Ovary (tissue), 9 donors: ENCODE data around the gene CDKN1B. TPM values are rescaled to one million over a fixed set of nuclear protein-coding genes. Genes with fewer than 3 reads are reported as not detected.

Experiments
- DNase-seq, 5 donors: peaks; one replicate each; pipeline ENCODE4 v3.0.0-alpha.2; 2019 to 2020
- H3K27ac ChIP-seq, 2 donors: fragments of 200-600 bp; one replicate each; pipeline versions ENCODE4 v1.5.1 to v1.8.0; 2019 to 2022
- H3K27me3 ChIP-seq: fragments of 200-600 bp; one replicate; pipeline ENCODE4 v1.8.0; 2022
- H3K36me3 ChIP-seq: fragments of 200-600 bp; sonication (generic); one replicate; pipeline ENCODE4 v1.5.1; 2019
- H3K4me1 ChIP-seq: one replicate; pipeline ENCODE4 v1.8.1; 2013; ENCODE audit warnings: mild to moderate bottlenecking, moderate library complexity; ENCODE audit not compliant: insufficient read depth
- H3K4me3 ChIP-seq: fragments of 200-600 bp; sonication (generic); one replicate; pipeline ENCODE4 v1.5.1; 2017
- H3K9me3 ChIP-seq, 2 donors: fragments of 200-600 bp in 1 of 2; sonication (generic) in 1 of 2; one replicate each; pipeline versions ENCODE4 v1.5.1 to v1.8.1; 2013 to 2019; ENCODE audit warnings: mild to moderate bottlenecking in 1 of 2, moderate library complexity in 1 of 2
- CTCF ChIP-seq, 3 donors: fragments of 450-650 bp in 2 of 3; fragments of 200-600 bp in 1 of 3; IDR thresholded peaks; one replicate each; pipeline versions ENCODE4 v1.5.1 to v1.8.0; 2016 to 2022; ENCODE audit warnings: antibody characterized with exemption in 3 of 3, mild to moderate bottlenecking in 1 of 3
- EP300 ChIP-seq: sonication (generic); formaldehyde crosslinking; IDR thresholded peaks from one replicate; pipeline ENCODE4 v1.6.1; 2017; ENCODE audit warnings: antibody characterized with exemption
- POLR2A ChIP-seq: fragments of 450-650 bp; IDR thresholded peaks from one replicate; pipeline ENCODE4 v1.6.1; 2017; ENCODE audit warnings: antibody characterized with exemption, mild to moderate bottlenecking, moderate library complexity
- WGBS, 3 donors: extraction: QIAGEN DNeasy Blood & Tissue Kit in 1 of 3; methylation state at CpG; one replicate each; pipeline versions ENCODE4 v1.1.5 to v1.1.7; 2013 to 2017; 5-methylcytosine and 5-hydroxymethylcytosine counted together
- intact Hi-C, 4 donors: fragments of 100-400 bp; cut with DNase I; formaldehyde crosslinking; loops; one replicate each; pipeline versions ENCODE4 v1.11.0 to v1.15.1; 2022 to 2023
- polyA plus RNA-seq, 2 donors: library from polyadenylated mRNA; stranded (reverse); fragments of 200-250 nt in 1 of 2; fragments of 350-450 nt in 1 of 2; fragmentation: Illumina TruSeq in 1 of 2; extraction: RNeasy Lipid Tissue Mini Kit (QIAGEN cat#74804) in 1 of 2; gene quantifications; one replicate each; pipeline ENCODE4 v1.2.3, GENCODE V29; 2013 to 2014
- total RNA-seq, 7 donors: library from RNA; depleted of rRNA in 2 of 7; stranded (reverse); fragments of >200 nt in 2 of 7; fragmentation: NEBNext Ultra II Directional in 3 of 7; extraction: Animal tissue kit (Norgen Biotek cat#: 25700) in 3 of 7; gene quantifications; one replicate each; pipeline versions ENCODE4 v1.1.0 to v1.2.4, GENCODE V29; 2016 to 2023
- donor health status: DM: no; HTN: no; CAD: no; lungs with moderate emphysema.
- donor health status: DM: no; HTN: no; CAD: no.
- donor health status: Bipolar disorder and iron deficiency.
- donor health status: DM: yes; HTN: yes; CAD: no.
- donor health status: DM: no; HTN: no; CAD: no.
- donor health status: DM: yes; HTN: yes; CAD: no.

CDKN1B gene
- total and polyA plus RNA-seq, 9 donors: 54.3 to 90.2 (median 75.5) TPM

GRCh38 chr12:12673296-12673695 lies 43.9 kb upstream of the CDKN1B start:
- no peaks in the 10 kb centered on the region for H3K27me3 ChIP-seq
- no peaks in the 10 kb centered on the region for H3K9me3 ChIP-seq
- TF ChIP-seq CTCF (IDR thresholded peaks at IDR 0.05) (no peak), POLR2A (no peak), EP300 (no peak)
- 82 to 89% (median 87%) methylated on average over 3 of the region's 3 CpGs for WGBS, 3 donors
- no peak overlapping the region for H3K4me3 ChIP-seq
- no peak for DNase-seq
- H3K4me1 ChIP-seq: peaks cover 3% of the 10 kb centered on the region
- intact Hi-C loops: no loop called here
- H3K27ac ChIP-seq: no peak overlapping the region
- no peaks in the 10 kb centered on the region for H3K36me3 ChIP-seq

GRCh38 chr12:12676605-12677004 lies 40.6 kb upstream of the CDKN1B start:
- Histone ChIP-seq H3K27ac (no peak overlapping the region), H3K4me3 (no peak overlapping the region), H3K36me3 (no peaks in the 10 kb centered on the region), H3K9me3 (no peaks in the 10 kb centered on the region), H3K27me3 (no peaks in the 10 kb centered on the region), H3K4me1 (peaks cover 3% of the 10 kb centered on the region)
- 22 to 24% (median 24%) methylated on average over 3 of the region's 3 CpGs for WGBS, 3 donors
- DNase-seq: no peak
- intact Hi-C loops: no loop called here
- TF ChIP-seq CTCF (IDR thresholded peaks at IDR 0.05): no peak
- no peak for TF ChIP-seq POLR2A
- no peak for TF ChIP-seq EP300

GRCh38 chr12:12681061-12681765 lies 36.0 kb upstream of the CDKN1B start:
- 68 to 81% (median 69%) methylated on average over 5 of the region's 5 CpGs for WGBS, 3 donors
- no peak overlapping the region for H3K27ac ChIP-seq
- no peak for TF ChIP-seq CTCF (IDR thresholded peaks at IDR 0.05)
- TF ChIP-seq POLR2A: no peak
- no peak for TF ChIP-seq EP300
- H3K36me3 ChIP-seq: no peaks in the 10 kb centered on the region
- H3K9me3 ChIP-seq: no peaks in the 10 kb centered on the region
- H3K4me3 ChIP-seq: no peak overlapping the region
- no peak for DNase-seq
- no peaks in the 10 kb centered on the region for H3K27me3 ChIP-seq
- no peaks in the 10 kb centered on the region for H3K4me1 ChIP-seq
- intact Hi-C loops: no loop called here

- no peaks in the 10 kb centered on the region for H3K9me3 ChIP-seq
- no peaks in the 10 kb centered on the region for H3K4me1 ChIP-seq
- H3K4me3 ChIP-seq: no peak overlapping the region
- no peaks in the 10 kb centered on the region for H3K27me3 ChIP-seq
- no peak for DNase-seq
- no peaks in the 10 kb centered on the region for H3K36me3 ChIP-seq
- TF ChIP-seq CTCF (IDR thresholded peaks at IDR 0.05): no peak
- TF ChIP-seq POLR2A: no peak
- TF ChIP-seq EP300: no peak
- no peak overlapping the region for H3K27ac ChIP-seq
- intact Hi-C loops: no loop called here
These were observed 34.9 kb upstream of the CDKN1B start for GRCh38 chr12:12682284-12682683.
